Heart right ventricle (tissue), 16 donors: ENCODE data around the gene NOM1. TPM values are rescaled to one million over a fixed set of nuclear protein-coding genes. Genes with fewer than 3 reads are reported as not detected.

Experiments used
- ATAC-seq, 8 donors: fragments of 200-7000 bp; cut with Tn5 transposase; one replicate each; pipeline ENCODE4 v1.9.1; 2020; ENCODE audit warnings: mild to moderate bottlenecking in 8 of 8, moderate library complexity in 8 of 8, moderate number of reproducible peaks in 1 of 8
- DNase-seq, 2 donors: peaks; one replicate each; pipeline ENCODE4 v3.0.0-alpha.2; 2020
- H3K27ac ChIP-seq, 10 donors: fragments of 200-600 bp; sonication (generic) in 2 of 10; one replicate each; pipeline versions ENCODE4 v1.5.0 to v1.8.0; 2020 to 2022; ENCODE audit warnings: mild to moderate bottlenecking in 3 of 10
- H3K27me3 ChIP-seq, 7 donors: fragments of 200-600 bp; one replicate each; pipeline ENCODE4 v1.8.0; 2021 to 2022; ENCODE audit warnings: mild to moderate bottlenecking in 2 of 7
- H3K36me3 ChIP-seq, 9 donors: fragments of 200-600 bp; sonication (generic) in 1 of 9; one replicate each; pipeline versions ENCODE4 v1.5.0 to v1.8.0; 2020 to 2022; ENCODE audit warnings: mild to moderate bottlenecking in 2 of 9
- H3K4me1 ChIP-seq, 9 donors: fragments of 200-600 bp; sonication (generic) in 1 of 9; one replicate each; pipeline versions ENCODE4 v1.5.0 to v1.8.0; 2020 to 2022; ENCODE audit warnings: mild to moderate bottlenecking in 4 of 9
- H3K4me3 ChIP-seq, 10 donors: fragments of 200-600 bp; sonication (generic) in 2 of 10; one replicate each; pipeline versions ENCODE4 v1.5.0 to v1.8.0; 2020 to 2022; ENCODE audit warnings: mild to moderate bottlenecking in 7 of 10, moderate library complexity in 2 of 10
- H3K9me3 ChIP-seq, 11 donors: fragments of 200-600 bp in 10 of 11; sonication (generic) in 2 of 11; one replicate each; pipeline versions ENCODE4 v1.5.0 to v1.8.0; 2013 to 2022; ENCODE audit warnings: mild to moderate bottlenecking in 2 of 11, control low read depth in 1 of 11, moderate library complexity in 1 of 11
- WGBS, 2 donors: extraction: QIAGEN DNeasy Blood & Tissue Kit; methylation state at CpG; one replicate each; pipeline ENCODE4 v1.1.7; 2013; ENCODE audit warnings: inconsistent platforms in 1 of 2; 5-methylcytosine and 5-hydroxymethylcytosine counted together
- intact Hi-C, 10 donors: fragments of 100-400 bp; cut with DNase I; formaldehyde crosslinking; loops; one replicate each; pipeline versions ENCODE4 v1.11.1 to v1.14.2; 2022
- polyA plus RNA-seq, 2 donors: library from polyadenylated mRNA; stranded (reverse); fragments of 200-250 nt; gene quantifications; one replicate each; pipeline ENCODE4 v1.2.3, GENCODE V29; 2013
- total RNA-seq, 10 donors: library from RNA; stranded (reverse); fragmentation: NEBNext Ultra II Directional in 3 of 10; extraction: Animal tissue kit (Norgen Biotek cat#: 25700) in 3 of 10; gene quantifications; one replicate each; pipeline versions ENCODE4 v1.2.1 to v1.2.4, GENCODE V29; 2021 to 2023
- TF ChIP-seq, protein P1 (sequence below), 9 donors: fragments of 200-600 bp; sonication (generic) in 2 of 9; IDR thresholded peaks; one replicate each; pipeline versions ENCODE4 v1.5.0 to v1.8.0; 2021 to 2022; ENCODE audit warnings: antibody characterized with exemption in 9 of 9, mild to moderate bottlenecking in 5 of 9, moderate library complexity in 1 of 9
- donor health status: Arrhythmogenic right ventricular cardiomyopathy.
- donor health status: ischemic (EF 13 %, LVEDD 7.1; RV severe dilation, severe dysfunction).
- donor health status: healthy with polysubstance abuse.
- donor health status: DM: no; HTN: yes; CAD: no.
- donor health status: DM: no; HTN: no; CAD: no.
- donor health status: ischemic (EF 25% LVEDD 6.9; RV normal size, moderate dysfunction).
- donor health status: ischemic (EF 25% LVEDD 5.7; RV mildly dilated, moderate dysfunction).
- donor health status: healthy.
- donor health status: DM: yes; HTN: yes; CAD: no.
- donor health status: Ischemic cardiomyopathy.
- donor health status: ischemic (EF 35%, LVEDD 5.7; RV mildly dilated, moderate dysfunction).
- donor health status: nonischemic (EF 11% LVEDD 7.7; RV severe dilation, severe dysfunction).
- donor health status: DM: yes; HTN: yes; CAD: no.
- donor health status: PGD.
- donor health status: ischemic (EF 29% LVEDD 5.4; RV normal size, mild dysfunction).
- donor health status: nonischemic (EF 23%, LVEDD 6.1; RV moderate dilation, normal function).

The NOM1 gene
- total and polyA plus RNA-seq, 12 donors = 4.2 to 13.6 (median 8.3) TPM

DNA sequence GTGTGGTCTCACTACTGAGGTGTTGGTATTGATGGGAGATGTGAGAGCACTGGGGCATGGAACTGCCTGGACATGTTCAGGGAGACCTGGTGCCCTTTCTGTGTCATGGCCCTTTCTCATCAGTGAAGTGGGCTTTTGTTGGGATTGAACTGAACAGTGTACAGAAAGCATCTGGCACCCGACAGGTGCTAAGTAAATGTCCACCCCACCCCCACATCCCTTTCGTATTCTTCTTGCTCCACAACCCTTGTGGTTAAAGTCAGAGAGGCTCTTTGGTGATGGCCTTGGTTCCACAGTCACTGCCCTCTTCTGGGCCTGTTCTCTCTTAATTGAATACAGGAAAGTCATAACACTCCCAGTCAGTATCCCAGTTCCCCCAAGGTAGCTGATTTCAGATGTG, 5.4 kb downstream of the NOM1 start:
- ATAC-seq = no peak
- intact Hi-C loops = no loop called here
- no peaks in the 10 kb centered on the region for H3K27me3 ChIP-seq

GRCh38 chr7:156956727-156957126, 7.2 kb downstream of the NOM1 start:
- intact Hi-C loops = no loop called here
- TF ChIP-seq, protein P1, sequence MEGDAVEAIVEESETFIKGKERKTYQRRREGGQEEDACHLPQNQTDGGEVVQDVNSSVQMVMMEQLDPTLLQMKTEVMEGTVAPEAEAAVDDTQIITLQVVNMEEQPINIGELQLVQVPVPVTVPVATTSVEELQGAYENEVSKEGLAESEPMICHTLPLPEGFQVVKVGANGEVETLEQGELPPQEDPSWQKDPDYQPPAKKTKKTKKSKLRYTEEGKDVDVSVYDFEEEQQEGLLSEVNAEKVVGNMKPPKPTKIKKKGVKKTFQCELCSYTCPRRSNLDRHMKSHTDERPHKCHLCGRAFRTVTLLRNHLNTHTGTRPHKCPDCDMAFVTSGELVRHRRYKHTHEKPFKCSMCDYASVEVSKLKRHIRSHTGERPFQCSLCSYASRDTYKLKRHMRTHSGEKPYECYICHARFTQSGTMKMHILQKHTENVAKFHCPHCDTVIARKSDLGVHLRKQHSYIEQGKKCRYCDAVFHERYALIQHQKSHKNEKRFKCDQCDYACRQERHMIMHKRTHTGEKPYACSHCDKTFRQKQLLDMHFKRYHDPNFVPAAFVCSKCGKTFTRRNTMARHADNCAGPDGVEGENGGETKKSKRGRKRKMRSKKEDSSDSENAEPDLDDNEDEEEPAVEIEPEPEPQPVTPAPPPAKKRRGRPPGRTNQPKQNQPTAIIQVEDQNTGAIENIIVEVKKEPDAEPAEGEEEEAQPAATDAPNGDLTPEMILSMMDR (IDR thresholded peaks at IDR 0.05) = no peak
- ATAC-seq = no peak
- Histone ChIP-seq H3K9me3 (no peaks in the 10 kb centered on the region), H3K36me3 (peaks cover 0 to 97% (median 39%) of the 10 kb centered on the region in 9 donors), H3K27ac (no peak overlapping the region), H3K4me3 (no peak overlapping the region), H3K27me3 (no peaks in the 10 kb centered on the region), H3K4me1 (peaks cover 1 to 7% (median 5%) of the 10 kb centered on the region in 9 donors)
- 76 to 79% methylated on average over 2 of the region's 2 CpGs for WGBS, 2 donors
- DNase-seq = no peak

More for the DNA sequence above, 5.4 kb downstream of the NOM1 start:
- DNase-seq = no peak
- H3K36me3 ChIP-seq = peaks cover 0 to 81% (median 39%) of the 10 kb centered on the region in 9 donors
- H3K4me3 ChIP-seq = no peak overlapping the region
- no peak overlapping the region for H3K27ac ChIP-seq
- peaks cover 4 to 25% (median 20%) of the 10 kb centered on the region in 9 donors for H3K4me1 ChIP-seq
- TF ChIP-seq, protein P1 (IDR thresholded peaks at IDR 0.05) = no peak
- H3K9me3 ChIP-seq = no peaks in the 10 kb centered on the region
- 88 to 93% methylated on average over 2 of the region's 2 CpGs for WGBS, 2 donors

DNA sequence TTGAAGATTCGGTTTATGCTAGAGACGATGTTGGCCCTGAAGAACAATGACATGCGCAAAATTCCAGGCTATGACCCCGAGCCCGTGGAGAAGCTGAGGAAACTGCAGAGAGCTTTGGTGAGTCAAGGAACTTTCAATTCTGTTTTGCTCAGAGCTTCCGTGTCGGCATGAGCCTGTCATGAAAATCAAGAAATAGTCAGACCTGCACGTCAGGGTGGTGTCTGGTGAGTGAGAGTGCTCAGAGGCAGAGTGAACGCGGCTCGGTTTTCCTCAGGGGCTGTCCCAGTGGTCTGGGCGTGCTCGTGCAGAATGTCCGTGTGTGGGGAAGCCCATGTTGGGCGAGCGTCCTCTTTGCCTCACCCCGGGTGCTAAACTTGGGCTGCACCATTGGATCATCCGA, 12.6 kb downstream of the NOM1 start:
- Histone ChIP-seq H3K36me3 (peaks cover 3 to 99% (median 60%) of the 10 kb centered on the region in 9 donors), H3K9me3 (no peaks in the 10 kb centered on the region), H3K4me1 (no peaks in the 10 kb centered on the region), H3K27me3 (no peaks in the 10 kb centered on the region), H3K27ac (no peak overlapping the region), H3K4me3 (no peak overlapping the region)
- no peak for ATAC-seq
- DNase-seq = no peak
- intact Hi-C loops = loop anchor here in 2 of 10 donors (10.0 kb wide), 2 partner anchors 313 to 423 kb away; no protein-coding TSS in a partner anchor
- 93 to 94% methylated on average over 18 of the region's 18 CpGs for WGBS, 2 donors
- TF ChIP-seq, protein P1 (IDR thresholded peaks at IDR 0.05) = no peak

- Histone ChIP-seq H3K4me3 (no peak overlapping the region), H3K27ac (no peak overlapping the region), H3K27me3 (no peaks in the 10 kb centered on the region), H3K9me3 (no peaks in the 10 kb centered on the region), H3K36me3 (peaks cover 3 to 100% (median 65%) of the 10 kb centered on the region in 9 donors), H3K4me1 (no peaks in the 10 kb centered on the region)
- DNase-seq (no peak), ATAC-seq (no peak)
- TF ChIP-seq, protein P1 (IDR thresholded peaks at IDR 0.05) = no peak
- intact Hi-C loops = loop anchor here in 2 of 10 donors (10.0 kb wide), 2 partner anchors 312 to 422 kb away; no protein-coding TSS in a partner anchor
- WGBS, 2 donors = 94 to 96% methylated on average over 16 of the region's 16 CpGs
Observed at GRCh38 chr7:156962897-156963296, 13.4 kb downstream of the NOM1 start.
